SHP77 (cell line): ENCODE measurements around the gene CNGA1.

Experiments
- DNase-seq, 2 experiments: peaks; one replicate each; lab custom pipeline; 2025; lab: John Stamatoyannopoulos, UW

Gene CNGA1

DNA sequence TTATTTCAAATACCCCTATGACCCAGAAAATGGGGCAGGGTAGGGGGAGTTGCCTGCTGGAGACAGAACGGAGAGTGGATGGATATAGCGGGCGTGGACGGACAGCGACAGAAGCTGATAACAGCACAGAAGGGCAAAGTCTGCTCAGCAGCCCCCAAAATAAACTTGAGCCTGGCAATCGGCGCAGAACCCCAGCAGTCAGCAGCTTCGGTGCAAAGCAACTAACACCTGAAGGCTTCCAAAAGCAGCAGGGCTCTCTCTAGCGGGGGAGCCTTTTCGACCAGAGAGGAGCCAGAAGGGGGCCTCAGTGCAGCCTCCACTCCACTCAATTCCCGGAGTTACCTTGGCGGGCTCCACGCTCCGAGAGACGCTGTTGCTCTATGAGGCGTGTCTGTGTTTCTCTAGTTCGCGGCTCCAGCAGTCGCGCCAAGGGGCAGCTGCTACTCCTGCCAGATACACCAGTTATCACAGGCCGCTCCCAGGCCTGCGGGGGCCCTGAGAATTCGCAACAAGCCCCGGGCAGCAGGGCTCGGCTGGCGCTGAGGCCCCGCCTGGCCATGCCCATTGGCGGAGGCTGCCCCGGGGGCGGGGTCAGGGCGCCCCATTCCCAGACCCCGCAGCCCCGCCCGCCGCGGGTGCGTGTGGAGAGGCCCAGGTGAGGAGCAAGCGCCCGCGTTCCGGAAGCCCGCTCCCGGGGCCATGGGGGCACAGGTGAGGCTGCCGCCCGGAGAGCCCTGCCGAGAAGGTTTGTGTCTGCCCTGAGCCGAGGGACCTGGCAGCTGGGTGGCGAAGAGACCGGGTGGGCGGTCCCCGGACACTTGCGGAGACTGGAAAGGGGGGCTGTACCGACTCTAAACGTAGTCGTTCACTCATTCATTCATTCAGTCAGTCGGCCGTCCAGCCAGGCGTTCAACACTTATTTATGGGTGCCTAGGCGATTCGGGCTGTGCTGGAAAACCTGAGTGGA is at the start of gene CNGA1, which contains the start of gene NIPAL1:
Gene CNGA1, minus strand, starts transcription at position 541 of the 967 bp plus-strand sequence. CDS start 63,992 bp downstream, outside the sequence.
Gene NIPAL1, plus strand, starts transcription at position 632 of the 967 bp plus-strand sequence. Its CDS starts 68 bp downstream, at position 700.
- peak; percentile 36 to 62 for DNase-seq

DNA sequence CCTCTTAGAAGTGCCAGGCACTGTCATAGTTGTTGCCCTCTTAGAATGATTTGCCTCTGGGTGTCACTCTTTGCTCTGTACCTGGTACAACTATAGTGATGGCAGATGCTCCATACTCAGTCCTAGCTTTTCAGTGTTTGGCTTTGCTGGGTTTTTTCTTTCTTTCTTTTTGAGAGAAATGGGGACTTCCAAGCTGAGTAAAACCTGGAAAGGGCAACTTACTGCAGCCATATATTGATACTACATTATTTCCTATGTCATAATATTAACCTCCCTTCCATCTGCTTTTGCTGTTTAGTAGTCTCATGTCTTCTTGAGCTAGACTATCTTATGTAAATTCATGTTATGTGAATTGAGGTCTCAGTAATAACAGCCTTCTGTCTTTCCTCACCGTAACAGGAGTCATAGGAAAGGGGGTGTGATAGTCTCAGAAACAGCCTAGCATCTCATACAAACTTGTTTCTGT is 49.1 kb upstream of the CNGA1 start:
- DNase-seq = no peak

DNA sequence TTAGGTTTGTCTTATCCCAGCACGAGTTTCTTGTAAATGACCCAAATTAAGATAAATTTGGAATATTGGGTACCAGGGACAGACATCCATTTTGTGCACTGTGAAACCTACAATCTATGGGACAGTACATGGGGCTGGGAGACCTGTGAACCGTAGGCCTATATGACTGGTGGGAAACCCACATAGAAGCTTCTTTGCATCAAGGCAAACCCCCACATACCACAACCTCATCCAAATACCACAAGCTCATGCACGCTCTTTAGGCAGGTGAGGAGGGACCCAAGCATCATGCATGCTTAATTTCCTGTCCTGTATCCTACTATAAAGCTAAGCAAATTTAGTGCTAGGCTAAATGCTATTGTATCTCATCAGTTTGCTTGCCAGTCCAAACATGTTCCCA is 47.9 kb upstream of the CNGA1 start:
- no peak for DNase-seq

DNA sequence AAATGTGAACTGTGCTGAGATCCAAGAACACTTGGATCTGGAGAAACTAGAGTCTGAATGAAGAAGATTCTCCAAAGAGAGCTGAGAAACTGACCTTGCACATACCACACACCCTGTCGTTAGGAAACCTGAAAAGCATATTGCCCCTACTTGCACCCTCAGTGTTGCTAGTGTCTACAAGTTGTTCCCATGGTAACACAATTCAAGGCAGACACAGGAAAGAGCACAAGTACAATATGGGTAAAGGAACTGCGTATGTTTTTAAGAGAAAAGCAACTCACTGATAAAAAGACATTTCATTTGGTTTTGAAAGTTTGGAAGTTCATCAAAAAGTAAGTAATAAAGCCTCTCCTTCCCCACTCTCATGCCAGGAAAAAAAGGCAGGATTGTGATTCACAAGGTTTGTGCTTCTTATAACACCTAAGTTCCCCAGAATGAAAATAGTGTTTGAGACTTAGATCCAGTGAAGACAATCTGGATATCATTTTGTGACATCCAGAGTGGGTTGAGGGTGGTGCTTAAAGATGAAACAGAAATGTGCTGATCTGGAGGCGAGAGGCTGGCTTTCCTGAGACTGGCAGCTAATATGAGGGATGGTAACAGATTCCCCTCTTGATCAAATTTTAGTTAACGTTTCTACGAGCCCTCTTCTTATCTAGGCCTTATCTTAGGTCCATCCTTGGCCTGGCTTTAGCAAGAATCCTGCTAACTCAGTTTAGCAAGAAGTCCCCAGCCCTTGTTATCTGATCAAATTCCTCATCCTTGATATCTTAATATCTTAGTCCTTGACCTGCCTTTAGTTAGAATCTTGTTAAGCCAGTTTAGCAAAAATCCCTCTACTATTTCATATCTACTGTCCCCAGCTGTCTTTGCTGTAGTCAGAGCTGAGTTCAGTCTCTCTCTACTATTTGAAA is 42.4 kb upstream of the CNGA1 start:
- DNase-seq = no peak

DNA sequence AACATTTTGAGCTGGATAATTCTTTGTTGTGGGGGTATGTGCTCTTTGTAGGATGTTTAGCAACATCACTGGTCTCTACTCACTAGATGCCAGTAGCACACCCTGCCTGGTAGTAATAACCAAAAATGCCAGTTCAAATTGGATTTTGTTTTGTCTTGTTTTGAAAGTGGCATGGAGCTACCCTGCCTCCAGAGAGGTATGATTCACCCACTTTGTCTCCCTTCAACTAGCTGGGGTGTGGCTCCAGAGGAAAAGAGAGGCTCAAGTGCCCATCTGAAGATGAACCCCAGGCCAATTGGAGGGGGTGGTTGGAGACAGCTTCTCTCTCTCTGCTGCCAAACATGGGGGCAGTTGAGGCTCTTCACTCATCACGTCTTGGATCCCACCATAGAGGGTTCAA is 34.6 kb upstream of the CNGA1 start:
- DNase-seq = no peak

DNA sequence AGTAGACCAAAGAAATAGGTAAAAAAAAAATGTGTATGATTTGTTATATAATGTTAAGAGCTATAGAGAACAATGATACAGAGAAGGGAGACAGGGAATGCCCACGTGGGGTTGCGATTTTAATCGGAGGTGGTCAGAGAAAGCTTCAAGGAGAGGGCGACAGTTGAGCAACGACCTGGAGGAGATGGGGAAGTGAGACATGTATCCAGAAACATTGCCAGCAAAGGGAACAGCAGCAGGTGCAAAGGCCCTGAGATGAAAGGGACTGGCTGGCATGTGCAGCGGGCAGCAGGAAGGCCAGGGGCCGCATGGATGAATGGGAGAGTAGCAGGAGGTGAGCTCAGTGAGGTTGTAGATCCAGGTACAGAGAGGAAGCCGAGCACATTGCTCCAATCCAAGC is 33.0 kb upstream of the CNGA1 start:
- DNase-seq = no peak

DNA sequence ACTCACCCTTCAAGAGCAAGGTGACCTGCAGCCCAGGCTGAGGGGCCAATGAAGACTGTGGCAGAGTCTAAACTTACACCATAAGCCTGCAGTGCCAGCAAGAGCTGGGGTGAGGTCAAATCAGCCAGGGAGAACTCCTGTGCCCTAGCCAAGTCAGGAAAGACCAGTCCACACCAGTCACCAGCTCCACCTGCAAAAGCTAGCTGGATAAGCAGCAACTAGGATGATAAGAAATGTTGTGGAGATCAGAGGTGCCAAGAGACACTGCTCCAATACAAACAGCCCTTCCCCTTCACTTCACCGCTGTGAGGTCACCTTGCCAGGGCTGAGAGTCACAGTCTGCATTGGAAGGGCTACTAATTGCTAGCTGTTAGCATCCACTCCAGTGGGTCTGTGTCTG is 31.4 kb upstream of the CNGA1 start:
- DNase-seq = no peak

DNA sequence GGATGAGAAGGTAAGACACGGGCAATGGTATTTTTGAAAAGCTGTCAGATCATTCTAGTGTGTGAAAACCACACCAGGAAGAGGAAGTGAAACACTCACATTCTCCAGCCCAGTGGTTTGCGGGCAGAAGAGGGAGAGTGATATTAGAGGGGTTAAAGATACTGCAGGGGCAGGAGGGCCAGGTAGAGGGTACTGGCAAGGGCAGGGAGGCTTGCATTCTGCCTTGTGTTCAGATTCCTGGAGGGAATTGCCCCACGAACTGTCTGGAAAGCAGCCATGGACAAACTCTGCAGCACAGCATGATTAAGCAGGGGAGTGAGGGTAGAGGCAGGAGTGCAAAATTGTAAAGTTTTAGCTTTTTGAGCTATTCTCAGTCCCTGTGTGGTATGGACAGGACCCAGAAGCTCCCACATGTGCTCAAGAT is 31.0 kb upstream of the CNGA1 start:
- no peak for DNase-seq

DNA sequence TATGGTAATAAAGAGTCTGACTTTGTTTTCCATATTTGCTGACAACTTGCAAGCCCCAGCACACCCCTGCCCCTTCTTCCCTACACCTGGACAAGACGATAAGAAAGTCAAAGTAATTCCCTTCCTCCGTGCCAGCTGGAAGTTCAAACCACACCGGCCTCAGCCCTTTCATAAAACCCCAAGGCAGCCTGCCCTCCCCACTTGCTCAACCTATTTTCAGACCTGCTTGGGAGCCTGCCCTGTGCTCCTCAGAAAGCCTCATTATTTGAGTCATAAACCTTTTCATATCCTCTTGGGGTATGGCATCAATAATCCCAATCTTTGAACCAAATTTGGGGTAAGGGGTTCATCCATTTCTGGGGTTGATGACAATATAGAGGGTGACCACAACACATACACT is 29.6 kb upstream of the CNGA1 start:
- DNase-seq = no peak

DNA sequence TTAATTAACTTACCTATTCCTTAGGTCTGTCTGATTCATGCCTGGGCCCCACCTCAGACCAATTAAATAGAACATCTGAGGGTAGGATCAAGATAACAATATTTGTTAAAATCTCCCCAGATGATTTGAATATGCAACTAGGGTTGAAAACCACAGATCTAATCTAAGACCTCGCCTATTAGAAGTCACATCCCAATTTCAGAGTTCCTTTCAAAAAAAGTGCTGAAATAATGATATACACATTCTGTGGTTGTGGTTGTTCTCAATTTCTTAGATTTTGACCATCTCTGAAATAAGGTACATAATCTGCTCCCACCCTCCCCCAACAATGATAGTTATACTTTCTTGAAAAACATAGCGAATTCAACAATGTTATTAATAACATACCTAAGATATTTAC is 27.8 kb upstream of the CNGA1 start:
- DNase-seq = no peak

DNA sequence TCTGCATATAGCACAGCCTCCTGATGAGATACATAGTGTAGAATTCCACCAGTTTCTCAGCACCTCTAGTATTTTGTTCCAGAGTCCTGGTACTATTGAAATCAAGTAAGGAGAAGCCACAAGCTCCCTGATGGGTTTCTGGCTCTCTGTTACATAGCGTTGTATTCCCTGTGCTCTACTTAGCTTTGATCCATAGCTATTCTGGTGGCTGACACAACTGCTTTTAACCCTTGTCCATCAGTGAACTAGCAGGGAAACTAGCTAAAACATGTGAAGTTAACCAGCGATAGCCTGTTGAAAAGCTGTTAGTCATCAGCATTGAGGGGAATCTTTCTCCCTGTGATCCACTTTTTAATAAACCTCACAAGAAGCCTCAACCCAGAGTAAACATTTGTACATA is 27.0 kb upstream of the CNGA1 start:
- no peak for DNase-seq

DNA sequence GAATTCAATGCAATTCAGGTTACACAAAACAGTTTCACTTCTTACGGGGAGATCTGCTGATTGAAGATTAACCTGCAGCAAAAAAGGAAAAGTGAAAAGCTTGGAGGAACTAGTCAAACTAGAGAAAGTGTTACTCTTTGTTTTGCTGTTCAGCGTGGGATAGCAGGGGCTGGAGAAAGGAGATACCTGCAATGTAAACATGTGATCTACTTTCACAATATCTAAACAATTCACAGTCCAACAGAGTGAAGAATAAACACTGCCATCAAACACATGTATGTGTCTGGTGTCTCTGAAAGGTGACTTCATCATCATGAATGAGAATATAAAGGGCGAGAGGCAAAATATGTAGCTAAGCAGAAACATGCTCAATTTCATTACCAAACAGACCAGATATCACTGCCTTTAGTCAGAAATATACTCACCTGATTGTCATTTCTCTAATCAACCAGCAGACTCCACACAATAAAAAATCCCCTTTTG is 26.5 kb upstream of the CNGA1 start:
- DNase-seq = no peak

DNA sequence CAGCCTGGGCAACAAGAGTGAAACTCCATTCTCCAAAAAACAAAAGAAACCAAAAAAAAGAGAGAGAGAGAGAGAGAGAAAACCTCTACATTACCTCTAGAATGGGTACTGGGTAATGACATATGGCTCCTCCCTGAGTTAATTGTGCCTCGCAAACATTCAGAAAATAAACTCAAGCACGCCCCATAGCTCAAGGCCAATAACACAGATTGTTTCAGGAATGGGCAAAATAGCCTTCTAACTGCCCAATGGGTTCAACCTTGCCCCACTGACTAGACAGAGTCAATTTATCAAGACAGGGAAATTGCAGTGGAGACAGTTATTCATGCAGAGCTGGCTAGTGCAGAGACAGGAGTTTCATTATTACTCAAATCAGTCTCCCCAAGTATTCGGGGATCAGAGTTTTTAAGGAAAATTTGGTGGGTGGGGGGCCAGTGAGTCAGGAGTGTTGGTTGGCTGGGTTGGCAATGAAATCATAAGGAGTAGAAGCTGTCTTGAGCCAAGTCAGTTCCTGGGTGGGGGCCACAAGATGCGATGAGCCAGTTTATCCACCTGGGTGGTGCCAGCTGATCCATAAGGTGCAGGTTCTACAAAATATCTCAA is 25.2 kb upstream of the CNGA1 start:
- no peak for DNase-seq

DNA sequence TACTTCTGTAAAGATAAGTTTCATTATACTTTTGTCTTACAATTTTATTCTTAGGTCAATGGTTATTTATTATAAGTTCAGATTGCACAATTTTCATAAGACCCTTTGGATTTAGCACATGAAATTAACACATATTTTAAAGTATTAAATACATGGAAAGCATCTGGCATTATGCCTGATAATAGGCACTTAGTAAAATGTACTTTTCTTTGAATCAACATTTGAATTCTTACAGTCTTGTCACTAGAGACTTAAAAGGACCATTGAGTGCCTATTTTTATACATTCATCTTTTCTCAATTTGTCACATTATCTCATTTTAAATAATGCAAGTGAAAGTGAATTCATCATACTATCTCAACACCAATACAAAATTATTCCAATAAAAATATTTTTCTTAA is 23.1 kb upstream of the CNGA1 start:
- no peak for DNase-seq

DNA sequence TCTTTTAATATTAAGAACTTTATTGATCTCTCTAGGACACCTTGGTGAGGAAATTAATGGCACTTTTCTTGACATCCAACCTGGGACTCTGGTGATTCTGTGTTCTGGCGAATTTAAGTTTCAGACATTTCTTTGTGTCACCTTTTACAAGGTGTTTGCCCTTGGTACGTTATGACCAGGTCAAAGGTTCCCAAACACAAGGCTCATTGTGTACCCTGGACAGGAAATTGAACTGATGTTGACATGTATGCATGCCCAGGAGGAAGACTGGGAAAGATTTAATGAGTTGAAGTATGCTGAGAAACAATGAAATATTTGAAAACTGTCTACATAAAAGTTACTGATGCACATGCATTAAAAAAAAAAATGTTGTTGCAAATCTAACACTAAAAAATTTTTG is 22.2 kb upstream of the CNGA1 start:
- DNase-seq = no peak

DNA sequence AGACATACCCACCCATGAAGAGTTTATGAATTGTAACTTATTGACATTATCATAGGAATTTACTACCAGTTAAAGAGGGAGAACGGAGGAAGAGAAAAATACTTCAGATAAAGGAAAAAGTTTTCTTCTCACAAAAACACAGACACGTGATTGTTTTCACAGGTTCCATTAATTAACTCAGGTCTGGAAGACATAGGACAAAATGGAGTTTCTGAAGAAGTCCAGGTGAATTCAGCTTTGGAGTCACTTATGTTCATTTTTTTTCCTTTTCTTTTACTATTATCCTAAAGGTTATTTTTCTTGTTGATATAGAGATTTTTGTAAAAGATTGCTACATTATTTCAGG is 20.6 kb upstream of the CNGA1 start:
- no peak for DNase-seq

DNA sequence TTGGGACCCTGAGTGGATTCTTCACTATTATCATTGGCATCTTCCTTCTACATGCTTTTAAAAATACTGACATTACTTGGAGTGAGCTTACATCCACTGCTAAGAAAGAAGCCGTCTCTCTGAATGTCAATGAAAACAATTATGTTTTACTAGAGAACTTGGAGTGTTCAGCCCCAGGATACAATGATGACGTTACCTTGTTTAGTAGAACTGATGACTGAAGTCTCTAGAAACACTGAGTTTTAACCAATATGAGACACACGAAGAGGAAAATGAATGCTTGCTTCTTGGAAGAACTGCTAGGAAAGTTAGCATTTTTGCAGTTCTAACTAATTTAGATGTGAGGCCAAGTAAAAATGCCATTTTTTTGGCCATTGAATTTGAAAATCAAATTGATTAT is 19.5 kb upstream of the CNGA1 start:
- DNase-seq = no peak

DNA sequence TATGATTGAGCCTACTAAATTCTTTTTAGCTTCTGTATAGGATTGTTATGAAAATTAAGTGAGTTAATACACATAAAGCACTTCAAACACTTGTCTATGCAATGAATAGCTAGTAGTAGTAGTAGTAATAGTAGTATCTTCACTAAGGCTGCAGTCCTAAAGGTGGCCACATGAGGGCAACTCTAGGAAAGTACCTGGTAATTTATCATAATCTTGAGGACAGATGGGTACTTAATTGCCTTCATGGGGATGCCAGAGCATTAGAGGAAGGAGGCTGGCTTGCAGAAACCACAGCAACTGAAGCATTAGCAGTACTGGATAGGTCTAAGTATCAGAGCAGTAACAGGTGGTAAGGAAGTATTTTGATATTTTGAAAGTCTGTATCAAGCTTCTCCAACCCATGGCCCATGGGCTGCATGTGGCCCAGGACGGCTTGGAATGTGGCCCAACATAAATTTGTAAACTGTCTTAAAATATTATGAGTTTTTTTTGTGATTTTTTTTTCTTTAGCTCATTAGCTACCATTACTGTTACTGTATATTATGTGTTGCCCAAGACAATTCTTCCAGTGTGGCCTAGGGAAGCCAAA is 17.4 kb upstream of the CNGA1 start:
- no peak for DNase-seq

DNA sequence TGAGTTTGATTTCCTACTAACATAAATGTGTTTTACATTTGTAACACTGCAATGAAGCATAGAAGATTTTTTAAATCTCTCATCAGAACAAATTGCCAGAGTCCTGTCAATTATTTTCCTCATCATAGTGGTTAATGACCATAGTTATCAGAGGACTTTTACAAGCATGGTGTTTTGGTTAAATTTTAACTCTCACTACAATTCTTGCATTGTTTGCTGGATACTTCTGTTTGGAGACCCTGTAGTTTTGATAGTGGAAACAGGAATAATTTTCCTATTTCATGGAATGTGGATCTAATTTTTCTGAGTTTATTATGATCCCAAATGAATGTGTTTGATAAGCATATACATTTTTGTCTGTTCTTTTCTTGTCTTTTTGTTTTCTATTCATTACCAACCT is 16.9 kb upstream of the CNGA1 start:
- no peak for DNase-seq

DNA sequence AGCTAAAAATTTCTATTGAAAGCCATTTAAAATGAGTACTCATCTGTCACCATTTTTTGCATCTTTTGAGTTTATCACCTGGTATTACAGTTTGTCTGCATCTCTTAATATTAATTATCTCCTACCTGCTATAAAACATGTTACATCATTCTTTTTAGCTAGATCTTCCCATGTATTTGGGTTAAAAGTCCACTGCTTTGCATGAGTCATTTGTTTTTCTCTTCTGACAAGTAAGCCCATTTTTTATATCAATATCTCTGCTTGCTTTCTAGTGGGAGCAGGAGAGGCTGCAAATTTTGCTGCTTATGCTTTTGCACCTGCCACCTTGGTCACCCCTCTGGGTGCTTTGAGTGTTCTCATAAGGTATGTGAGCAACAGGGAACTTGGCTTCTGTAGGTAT is 16.2 kb upstream of the CNGA1 start:
- no peak for DNase-seq

DNA sequence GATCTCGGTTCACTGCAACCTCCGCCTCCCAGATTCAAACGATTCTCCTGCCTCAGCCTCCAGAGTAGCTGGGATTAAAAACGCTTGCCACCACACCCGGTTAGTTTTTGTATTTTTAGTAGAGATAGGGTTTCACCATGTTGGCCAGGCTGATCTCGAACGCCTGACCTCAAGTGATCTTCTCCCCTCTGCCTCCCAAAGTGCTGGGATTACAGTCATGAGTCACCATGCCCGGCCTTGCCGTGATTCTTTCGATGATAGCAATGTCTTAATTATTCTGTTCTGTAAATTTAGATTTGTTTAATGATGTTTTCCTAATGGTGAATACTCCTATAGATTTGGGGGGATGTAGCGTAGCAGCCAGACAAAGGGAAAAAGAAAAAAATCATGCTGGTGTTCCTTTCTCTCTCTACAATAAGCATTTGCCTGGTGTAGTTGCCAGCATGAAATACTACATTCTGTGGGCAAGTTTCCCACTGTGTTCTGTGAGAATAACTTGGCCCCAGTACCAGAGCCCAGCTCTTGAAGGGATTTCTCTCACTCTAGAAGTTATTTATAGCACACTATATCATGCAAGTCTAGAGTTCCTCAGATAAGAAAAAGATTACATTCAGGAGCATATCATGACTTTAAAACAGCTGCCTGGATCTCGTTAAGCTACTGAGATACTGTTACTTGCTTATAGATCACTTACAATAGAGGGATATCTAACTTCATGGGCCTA is 15.5 kb upstream of the CNGA1 start:
- DNase-seq = no peak
